ENCODE results near the gene NECTIN1.
A peak's percentile ranks its signal among the peaks of the same experiment; 100 is the strongest.

NECTIN1 gene

GRCh38 chr11:119755356-119756071, 26.5 kb upstream of the NECTIN1 start:
- DNase-seq (ENCODE audit: low spot score) = no peak

GRCh38 chr11:119754656-119755355, 25.8 kb upstream of the NECTIN1 start:
- DNase-seq (ENCODE audit: low spot score) = no peak

DNA sequence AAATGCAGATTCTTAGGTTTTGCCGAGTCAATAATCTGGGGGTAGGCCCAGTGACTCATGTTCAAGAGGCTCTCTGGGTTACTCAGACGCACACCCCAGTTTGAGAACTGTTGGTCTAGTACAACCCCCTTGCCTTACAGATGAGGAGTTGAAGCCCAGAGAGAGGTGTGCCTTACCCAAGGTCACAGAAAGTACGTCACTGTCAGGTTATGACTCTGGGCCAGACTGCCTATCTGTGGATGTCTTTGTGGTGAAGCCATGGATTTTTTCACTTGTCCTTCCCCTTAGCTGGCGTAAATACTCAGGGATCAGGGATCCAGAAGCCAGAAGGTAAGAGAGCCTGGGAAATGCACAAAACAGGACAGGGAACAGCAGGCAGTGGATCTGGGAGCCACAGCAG, 25.2 kb upstream of the NECTIN1 start:
- DNase-seq (ENCODE audit: low spot score) = no peak

DNA sequence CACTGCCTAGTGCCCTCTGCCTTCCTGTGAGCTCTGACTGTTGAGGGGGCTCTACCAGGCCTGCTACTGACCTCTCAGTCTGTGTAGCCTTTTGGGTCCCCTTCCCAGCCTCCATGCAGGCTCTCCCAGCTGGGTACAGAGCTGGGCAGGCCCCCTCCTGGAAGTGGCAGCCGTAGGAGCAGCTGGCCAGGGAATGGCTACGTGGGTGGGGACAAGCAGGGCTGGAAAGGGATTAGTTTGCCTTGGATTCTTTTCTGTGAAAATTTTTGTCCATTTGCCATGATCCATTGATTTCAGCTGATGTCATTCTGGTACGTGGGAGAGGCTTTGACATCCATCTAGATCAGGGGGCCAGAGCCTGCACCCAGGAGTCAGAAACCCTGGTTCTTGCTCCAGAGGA, 23.9 kb upstream of the NECTIN1 start:
- no peak for DNase-seq (ENCODE audit: low spot score)

DNA sequence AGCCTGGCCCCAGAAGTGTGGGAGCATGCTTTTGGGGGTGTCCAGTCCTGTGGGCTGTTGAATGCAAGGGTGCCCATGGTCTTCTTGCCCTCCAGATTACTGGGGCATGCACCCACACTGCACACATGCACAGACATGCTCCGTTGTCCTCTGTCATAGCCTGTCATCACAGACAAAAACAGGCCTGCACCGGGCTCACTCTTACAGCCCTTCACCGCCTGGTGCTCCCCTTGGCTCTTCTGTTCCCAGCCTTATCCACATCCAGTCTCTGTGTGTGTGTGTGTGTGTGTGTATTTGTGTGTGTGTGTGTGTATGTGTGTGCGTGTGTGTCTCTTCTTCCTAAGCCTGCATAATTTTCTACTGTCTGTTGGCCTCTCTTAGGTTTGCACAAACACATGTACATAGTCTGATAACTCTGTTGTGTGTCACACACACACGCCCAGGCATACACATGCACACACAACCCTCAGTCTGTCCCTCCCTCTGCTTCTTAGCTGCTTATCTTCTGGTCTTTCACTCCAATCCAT, 23.4 kb upstream of the NECTIN1 start:
- DNase-seq (ENCODE audit: low spot score) = no peak

- DNase-seq (ENCODE audit: low spot score) = no peak
Observed at GRCh38 chr11:119750056-119750455, 21.1 kb upstream of the NECTIN1 start.

DNA sequence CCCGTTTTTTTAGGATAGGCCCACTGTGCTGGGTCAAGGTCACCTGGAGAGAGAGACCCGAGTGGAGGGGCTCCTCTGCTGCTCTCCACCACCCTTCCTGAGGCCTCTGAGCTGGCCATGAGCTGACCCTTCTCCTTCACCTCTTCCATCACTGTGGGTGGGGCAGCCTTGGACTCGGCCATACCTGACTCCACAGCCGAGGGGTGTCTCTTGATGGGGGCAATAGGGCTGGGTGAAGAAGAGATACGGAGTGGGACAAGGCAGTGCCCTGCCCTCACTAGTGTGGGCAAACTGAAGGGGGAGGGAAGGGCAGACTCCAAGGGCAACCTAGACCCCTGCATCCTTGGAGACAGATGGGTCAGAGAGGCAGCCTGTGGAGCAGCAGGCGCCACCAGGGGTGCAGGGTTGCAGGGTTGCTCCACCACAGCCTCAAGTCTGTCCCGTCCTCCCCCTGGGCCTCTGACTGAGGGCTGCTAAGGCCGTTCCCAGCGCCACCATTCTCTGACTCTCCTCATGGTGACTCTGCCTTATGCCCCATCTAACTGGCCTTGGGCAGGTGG, 20.1 kb upstream of the NECTIN1 start:
- DNase-seq (ENCODE audit: low spot score) = no peak

GRCh38 chr11:119747868-119748660, 19.1 kb upstream of the NECTIN1 start:
- DNase-seq (ENCODE audit: low spot score) = no peak

DNA sequence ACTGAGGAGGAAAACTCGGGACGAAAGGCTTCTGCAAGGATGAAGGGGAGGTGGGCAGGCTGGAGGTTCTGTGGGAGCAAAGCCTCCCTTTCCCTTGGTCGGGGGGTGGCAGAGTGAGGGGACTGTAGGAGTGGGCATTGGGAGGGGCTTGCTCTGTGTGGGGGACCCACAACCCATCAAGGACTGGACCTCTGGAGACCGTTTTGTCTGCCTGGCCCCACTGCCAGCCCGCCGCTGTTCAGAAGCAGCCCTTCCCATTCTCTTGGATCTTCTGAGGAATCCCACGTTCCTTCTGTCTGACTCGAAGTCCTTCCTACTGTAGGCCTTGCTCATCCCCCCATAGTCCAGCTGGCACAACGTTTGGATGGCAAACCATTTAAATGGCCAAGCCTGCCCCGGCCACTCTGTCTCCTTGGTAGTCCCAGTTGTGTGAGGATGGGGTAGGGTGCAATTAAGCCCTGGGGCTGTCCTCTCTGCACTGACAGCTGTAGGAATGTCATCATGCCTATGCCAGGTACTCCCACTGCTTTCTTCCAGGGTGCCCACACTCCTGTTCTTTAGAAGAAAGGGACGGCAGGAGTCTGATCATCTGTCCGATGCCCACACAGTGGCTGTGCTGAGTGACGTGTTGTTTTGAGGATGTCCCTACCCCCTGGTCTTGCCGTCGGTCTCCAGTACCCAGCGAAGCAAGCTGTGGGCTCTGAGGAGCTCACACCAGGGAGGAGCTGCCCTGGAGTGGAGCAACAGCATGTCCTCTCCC, 17.0 kb upstream of the NECTIN1 start:
- no peak for DNase-seq (ENCODE audit: low spot score)

- DNase-seq (ENCODE audit: low spot score) = no peak
Observed at GRCh38 chr11:119745112-119745511, 16.1 kb upstream of the NECTIN1 start.

GRCh38 chr11:119744577-119744976, 15.6 kb upstream of the NECTIN1 start:
- DNase-seq (ENCODE audit: low spot score) = no peak

GRCh38 chr11:119743006-119743405, 14.0 kb upstream of the NECTIN1 start:
- DNase-seq (ENCODE audit: low spot score) = no peak

DNA sequence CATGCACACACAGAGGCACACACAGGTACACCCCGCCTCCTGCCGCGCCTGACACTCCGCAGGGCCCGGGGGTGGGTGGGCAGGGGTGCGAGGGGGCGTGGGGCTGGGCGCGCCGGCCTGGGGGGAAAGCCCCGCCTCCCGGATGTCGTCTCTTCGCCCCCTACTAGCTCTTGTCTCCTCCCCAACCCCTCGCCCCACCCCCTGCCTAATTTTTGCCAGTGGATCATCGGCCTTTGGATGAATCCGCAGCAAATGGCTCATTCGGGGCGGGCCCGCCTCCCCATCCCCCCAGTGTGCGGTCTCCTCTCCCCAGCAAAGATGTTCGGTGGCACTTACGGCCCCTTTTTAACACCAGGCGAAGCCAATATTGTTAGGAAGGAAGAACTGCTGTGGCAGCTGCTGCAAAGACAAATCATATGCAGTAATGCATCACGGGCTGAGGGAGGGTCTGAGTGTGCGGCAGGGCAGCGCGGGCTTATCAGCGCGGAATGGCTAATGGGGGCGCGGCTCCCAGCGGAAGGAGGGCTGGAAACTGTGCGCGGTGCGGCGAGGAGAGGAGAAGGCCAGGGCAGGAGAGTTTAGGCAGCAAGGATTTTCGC, 13.4 kb upstream of the NECTIN1 start:
- DNase-seq (ENCODE audit: low spot score) = no peak

DNA sequence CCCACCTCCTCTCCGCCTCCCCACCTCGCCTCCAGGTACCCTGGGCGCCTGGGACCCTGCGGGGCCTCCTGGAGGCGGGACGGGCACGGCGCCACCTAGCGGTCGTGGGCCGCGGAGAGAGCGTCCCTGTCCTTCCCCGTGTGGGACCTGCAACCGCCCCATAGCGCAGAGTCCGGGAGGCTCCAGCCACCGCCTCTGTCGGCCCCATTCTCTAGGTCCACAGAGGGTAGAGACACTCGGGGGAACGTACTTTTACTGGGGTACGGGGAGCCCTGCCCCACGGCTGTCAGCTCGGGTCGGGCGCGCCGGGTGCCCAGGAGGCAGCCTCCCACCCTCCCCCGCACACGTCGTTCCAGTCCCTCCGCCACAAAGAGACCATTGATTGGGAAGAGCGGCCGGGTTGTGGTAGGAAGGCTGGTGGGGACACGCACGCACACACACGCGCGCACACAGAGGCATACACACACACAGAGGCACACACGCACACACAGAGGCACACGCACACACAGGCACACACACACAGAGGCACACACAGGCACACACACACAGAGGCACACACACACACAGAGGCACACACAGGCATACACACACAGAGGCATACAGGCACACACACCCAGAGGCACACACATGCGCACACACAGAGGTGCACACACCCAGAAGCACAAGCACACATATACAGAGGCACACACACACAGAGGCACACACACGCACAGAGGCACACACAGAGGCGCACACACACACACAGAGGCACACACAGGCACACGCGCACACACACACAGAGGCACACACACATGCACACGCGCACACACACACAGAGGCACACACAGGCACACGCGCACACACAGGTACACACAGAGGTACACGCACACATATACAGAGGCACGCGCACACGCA, 12.6 kb upstream of the NECTIN1 start:
- peak; percentile 70 for DNase-seq (ENCODE audit: low spot score)

DNA sequence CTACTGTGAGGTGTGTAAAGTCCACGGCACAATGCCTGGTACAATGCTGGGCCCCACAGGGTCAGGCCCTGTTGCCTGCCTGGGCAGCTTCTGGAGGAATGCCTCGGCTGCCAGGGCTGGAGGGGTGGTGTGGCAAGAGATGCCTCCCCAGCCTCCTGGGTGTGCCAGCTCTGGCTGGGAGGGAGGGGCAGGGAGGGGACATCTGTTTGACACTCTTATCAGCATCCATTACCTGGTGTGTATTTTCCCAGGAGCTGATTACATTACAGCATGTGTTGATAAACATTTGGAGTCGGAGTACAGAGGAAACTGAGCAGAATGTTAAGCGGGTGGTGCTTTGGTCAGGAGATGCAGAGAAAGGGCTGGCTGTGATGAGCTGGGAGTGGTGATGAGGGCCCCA, 11.0 kb upstream of the NECTIN1 start:
- DNase-seq (ENCODE audit: low spot score) = no peak

GRCh38 chr11:119739021-119739703, 10.2 kb upstream of the NECTIN1 start:
- DNase-seq (ENCODE audit: low spot score) = no peak

DNA sequence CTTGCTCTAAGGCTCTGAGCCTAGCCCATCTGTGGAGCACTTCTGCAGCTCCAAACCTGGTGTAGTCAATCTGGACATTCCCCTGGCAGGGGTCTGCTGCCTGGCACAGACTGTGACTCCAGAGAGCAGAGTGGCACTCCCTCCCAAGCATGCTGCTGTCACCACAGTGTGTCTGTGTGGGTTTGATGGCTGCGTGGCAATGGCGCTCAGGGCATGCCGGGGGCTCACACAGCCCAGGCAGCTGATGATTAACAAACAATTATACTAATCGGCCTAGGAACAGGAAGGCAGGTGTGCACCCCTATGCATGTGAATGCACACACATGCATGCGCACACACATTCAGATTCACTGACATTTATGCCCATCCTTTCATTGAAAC, 9.0 kb upstream of the NECTIN1 start:
- no peak for DNase-seq (ENCODE audit: low spot score)

GRCh38 chr11:119737366-119738058, 8.5 kb upstream of the NECTIN1 start:
- no peak for DNase-seq (ENCODE audit: low spot score)

DNA sequence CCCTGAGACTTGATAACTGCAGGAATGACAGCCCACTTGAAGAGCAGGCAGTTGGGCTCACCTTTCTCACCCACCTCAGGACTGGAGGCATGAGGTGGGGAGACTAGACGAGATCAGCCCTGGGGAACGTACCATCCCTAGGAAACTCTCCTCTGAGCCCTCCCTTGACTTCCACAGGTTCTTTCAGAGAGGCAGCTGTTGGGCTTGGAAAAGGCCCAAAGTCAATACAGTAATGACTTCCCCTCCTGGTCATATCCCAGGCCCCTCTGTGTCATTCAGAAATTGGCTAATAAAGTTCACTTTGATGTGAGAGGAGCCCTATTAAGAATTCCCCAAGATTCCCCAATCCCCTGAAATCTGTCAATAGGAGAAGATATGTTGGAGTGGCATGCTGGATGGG, 5.8 kb upstream of the NECTIN1 start:
- no peak for DNase-seq (ENCODE audit: low spot score)
